GM23338 (cell line): ENCODE measurements around the gene ASCL5. TPM values are rescaled to one million over a fixed set of nuclear protein-coding genes. Genes with fewer than 3 reads are reported as not detected.

Source experiments
- ATAC-seq: fragments of 200-7000 bp; cut with Tn5 transposase; 3 replicates; pipeline ENCODE4 v1.9.1; 2020
- DNase-seq: peaks from one replicate; pipeline ENCODE4 v3.0.0-alpha.2; 2015; ENCODE audit warnings: low spot score
- H2AFZ ChIP-seq: fragments of 200-600 bp; sonication (generic); 2 replicates; pipeline ENCODE4 v1.8.0; 2016; ENCODE audit warnings: antibody characterized with exemption, mild to moderate bottlenecking, moderate library complexity
- H3F3A ChIP-seq: fragments of 200-600 bp; sonication (generic); replicated peaks from 2 replicates; pipeline ENCODE4 v1.8.0; 2017; ENCODE audit warnings: antibody characterized with exemption, mixed run types, low read depth
- H3K27ac ChIP-seq: fragments of 200-600 bp; sonication (generic); 2 replicates; pipeline ENCODE4 v1.6.1; 2016; ENCODE audit warnings: low read depth
- H3K27me3 ChIP-seq: fragments of 200-600 bp; sonication (generic); 2 replicates; pipeline ENCODE4 v1.8.0; 2016; ENCODE audit warnings: mild to moderate bottlenecking, mixed run types, moderate library complexity; ENCODE audit not compliant: insufficient read depth
- H3K36me3 ChIP-seq: fragments of 200-600 bp; sonication (generic); 2 replicates; pipeline ENCODE4 v1.8.0; 2016; ENCODE audit warnings: mild to moderate bottlenecking; ENCODE audit not compliant: insufficient read depth
- H3K4me1 ChIP-seq: fragments of 200-600 bp; sonication (generic); 2 replicates; pipeline ENCODE4 v1.8.0; 2016; ENCODE audit warnings: mild to moderate bottlenecking, moderate library complexity; ENCODE audit not compliant: insufficient read depth
- H3K4me2 ChIP-seq: fragments of 200-600 bp; sonication (generic); 2 replicates; pipeline ENCODE4 v1.7.1; 2017; ENCODE audit warnings: mixed run types
- H3K4me3 ChIP-seq: fragments of 200-600 bp; sonication (generic); 2 replicates; pipeline ENCODE4 v1.6.1; 2016; ENCODE audit warnings: mixed run types
- H3K79me2 ChIP-seq: fragments of 200-600 bp; sonication (generic); replicated peaks from 2 replicates; pipeline ENCODE4 v1.8.0; 2017; ENCODE audit warnings: mild to moderate bottlenecking; ENCODE audit not compliant: insufficient read depth
- H3K9me2 ChIP-seq: fragments of 200-600 bp; sonication (generic); 2 replicates; pipeline ENCODE4 v1.8.0; 2017; ENCODE audit not compliant: insufficient read depth
- H4K20me1 ChIP-seq: fragments of 200-600 bp; sonication (generic); replicated peaks from 2 replicates; pipeline ENCODE4 v1.8.0; 2017; ENCODE audit warnings: mild to moderate bottlenecking; ENCODE audit not compliant: insufficient read depth
- H3K27ac Mint-ChIP-seq: 2 replicates; pipeline ENCODE4 v1.8.0; 2020; ENCODE audit warnings: inconsistent platforms, mild to moderate bottlenecking, moderate library complexity, mixed read lengths
- H3K27me3 Mint-ChIP-seq: 3 replicates; pipeline ENCODE4 v1.8.0; 2022; ENCODE audit warnings: low read depth, mild to moderate bottlenecking, moderate library complexity, mixed read lengths, inconsistent platforms; ENCODE audit not compliant: insufficient read depth, poor library complexity
- H3K36me3 Mint-ChIP-seq: 3 replicates; pipeline ENCODE4 v1.8.0; 2021; ENCODE audit warnings: low read depth, mild to moderate bottlenecking, inconsistent platforms, moderate library complexity, mixed read lengths
- H3K4me1 Mint-ChIP-seq: 3 replicates; pipeline ENCODE4 v1.8.0; 2020; ENCODE audit warnings: mild to moderate bottlenecking, inconsistent platforms, mixed read lengths
- H3K4me3 Mint-ChIP-seq: 3 replicates; pipeline ENCODE4 v1.8.0; 2021; ENCODE audit warnings: moderate library complexity, mild to moderate bottlenecking, inconsistent platforms, mixed read lengths
- H3K9me3 Mint-ChIP-seq: 3 replicates; pipeline ENCODE4 v1.8.0; 2020; ENCODE audit warnings: moderate library complexity, mild to moderate bottlenecking, inconsistent platforms, mixed read lengths
- CREB1 ChIP-seq: fragments of 250-450 bp; sonication (Bioruptor Pico); IDR thresholded peaks from 2 replicates; pipeline ENCODE4 v1.5.0; 2020; ENCODE audit warnings: low read depth, mild to moderate bottlenecking, moderate library complexity
- EZH2 ChIP-seq: fragments of 200-600 bp; sonication (generic); IDR thresholded peaks from one replicate; pipeline ENCODE4 v1.8.0; 2017; ENCODE audit warnings: antibody characterized with exemption, mild to moderate bottlenecking, low read depth; ENCODE audit not compliant: unreplicated experiment
- EZH2phosphoT487 ChIP-seq: fragments of 200-600 bp; sonication (generic); IDR thresholded peaks from one replicate; pipeline ENCODE4 v1.8.1; 2018; ENCODE audit warnings: antibody characterized with exemption; ENCODE audit not compliant: unreplicated experiment
- JUNB ChIP-seq: IDR thresholded peaks from one replicate; pipeline ENCODE4 v1.6.1; 2016; ENCODE audit warnings: antibody characterized with exemption; ENCODE audit not compliant: unreplicated experiment
- NANOG ChIP-seq: IDR thresholded peaks from 2 replicates; pipeline ENCODE4 v1.6.1; 2016; ENCODE audit warnings: antibody characterized with exemption, borderline replicate concordance
- POLR2AphosphoS5 ChIP-seq: IDR thresholded peaks from 2 replicates; pipeline ENCODE4 v1.6.1; 2016; ENCODE audit warnings: antibody characterized with exemption, low read depth
- REST ChIP-seq: IDR thresholded peaks from one replicate; pipeline ENCODE4 v1.6.1; 2018; ENCODE audit warnings: antibody characterized with exemption; ENCODE audit not compliant: unreplicated experiment
- STAT1 ChIP-seq: IDR thresholded peaks from one replicate; pipeline ENCODE4 v1.6.1; 2016; ENCODE audit warnings: antibody characterized with exemption; ENCODE audit not compliant: unreplicated experiment
- ZNF114 ChIP-seq: fragments of 250-450 bp; sonication (Bioruptor Pico); IDR thresholded peaks from 2 replicates; pipeline ENCODE4 v1.5.0; 2020; ENCODE audit warnings: mild to moderate bottlenecking, moderate library complexity
- ZNF331 ChIP-seq: fragments of 250-450 bp; sonication (Bioruptor Pico); IDR thresholded peaks from 2 replicates; pipeline ENCODE4 v1.5.0; 2020; ENCODE audit warnings: low read depth, mild to moderate bottlenecking, moderate library complexity
- ZNF462 ChIP-seq: fragments of 250-450 bp; sonication (Bioruptor Pico); IDR thresholded peaks from 2 replicates; pipeline ENCODE4 v1.5.0; 2020; ENCODE audit warnings: mild to moderate bottlenecking, moderate library complexity
- polyA plus RNA-seq: library from polyadenylated mRNA; unstranded; fragments of >200 nt; fragmentation: Nextera tagmentation; extraction: Ambion mirVana; gene quantifications from 2 replicates; pipeline ENCODE4 v1.2.1, GENCODE V29; 2016
- total RNA-seq: library from RNA; depleted of rRNA; stranded (reverse); fragments of >200 nt; shearing (Covaris generic); gene quantifications from 2 replicates; pipeline ENCODE4 v1.2.3, GENCODE V29; 2014
- TF ChIP-seq, protein P1 (sequence below): IDR thresholded peaks from 2 replicates; pipeline ENCODE4 v1.6.1; 2016; ENCODE audit warnings: antibody characterized with exemption
- TF ChIP-seq, protein P2 (sequence below), 2 experiments: fragments of 200-600 bp in 1 of 2; sonication (generic) in 1 of 2; conservative IDR thresholded peaks; 2 replicates each; pipeline versions ENCODE4 v1.5.1 to v1.6.1; 2016 to 2017; ENCODE audit warnings: antibody characterized with exemption in 2 of 2, low read depth in 2 of 2, mild to moderate bottlenecking in 2 of 2, moderate library complexity in 1 of 2

ASCL5 gene
- total and polyA plus RNA-seq, 2 experiments from 2014 or later = not detected

- ATAC-seq = no peak
- peaks cover 8% of the 10 kb centered on the region for H3K4me1 Mint-ChIP-seq
Measured at GRCh38 chr1:201096977-201097856, 29.8 kb downstream of the ASCL5 start.

More at GRCh38 chr1:201096977-201097856, 29.8 kb downstream of the ASCL5 start:
- H3K4me2 ChIP-seq = no peak overlapping the region
- no peaks in the 10 kb centered on the region for H3K9me2 ChIP-seq
- H3K36me3 Mint-ChIP-seq = no peaks in the 10 kb centered on the region
- H2AFZ ChIP-seq = no peak overlapping the region
- H3K4me3 Mint-ChIP-seq = no peak overlapping the region
- no peaks in the 10 kb centered on the region for H3K27me3 ChIP-seq
- H3K9me3 Mint-ChIP-seq = no peaks in the 10 kb centered on the region
- no peaks in the 10 kb centered on the region for H3F3A ChIP-seq
- no peak overlapping the region for H3K27ac ChIP-seq
- H3K36me3 ChIP-seq = no peaks in the 10 kb centered on the region
- TF ChIP-seq JUNB = no peak
- no peak for TF ChIP-seq REST
- TF ChIP-seq NANOG = no peak
- TF ChIP-seq, protein P1, sequence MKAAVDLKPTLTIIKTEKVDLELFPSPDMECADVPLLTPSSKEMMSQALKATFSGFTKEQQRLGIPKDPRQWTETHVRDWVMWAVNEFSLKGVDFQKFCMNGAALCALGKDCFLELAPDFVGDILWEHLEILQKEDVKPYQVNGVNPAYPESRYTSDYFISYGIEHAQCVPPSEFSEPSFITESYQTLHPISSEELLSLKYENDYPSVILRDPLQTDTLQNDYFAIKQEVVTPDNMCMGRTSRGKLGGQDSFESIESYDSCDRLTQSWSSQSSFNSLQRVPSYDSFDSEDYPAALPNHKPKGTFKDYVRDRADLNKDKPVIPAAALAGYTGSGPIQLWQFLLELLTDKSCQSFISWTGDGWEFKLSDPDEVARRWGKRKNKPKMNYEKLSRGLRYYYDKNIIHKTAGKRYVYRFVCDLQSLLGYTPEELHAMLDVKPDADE = no peak
- no peak for TF ChIP-seq EZH2phosphoT487
- no peak for TF ChIP-seq ZNF462 (CRISPR knock-in tag)
- no peak for TF ChIP-seq EZH2
- no peak for TF ChIP-seq POLR2AphosphoS5
- no peak for TF ChIP-seq CREB1 (CRISPR knock-in tag)
- no peak for TF ChIP-seq ZNF114 (CRISPR knock-in tag)
- TF ChIP-seq, protein P2, sequence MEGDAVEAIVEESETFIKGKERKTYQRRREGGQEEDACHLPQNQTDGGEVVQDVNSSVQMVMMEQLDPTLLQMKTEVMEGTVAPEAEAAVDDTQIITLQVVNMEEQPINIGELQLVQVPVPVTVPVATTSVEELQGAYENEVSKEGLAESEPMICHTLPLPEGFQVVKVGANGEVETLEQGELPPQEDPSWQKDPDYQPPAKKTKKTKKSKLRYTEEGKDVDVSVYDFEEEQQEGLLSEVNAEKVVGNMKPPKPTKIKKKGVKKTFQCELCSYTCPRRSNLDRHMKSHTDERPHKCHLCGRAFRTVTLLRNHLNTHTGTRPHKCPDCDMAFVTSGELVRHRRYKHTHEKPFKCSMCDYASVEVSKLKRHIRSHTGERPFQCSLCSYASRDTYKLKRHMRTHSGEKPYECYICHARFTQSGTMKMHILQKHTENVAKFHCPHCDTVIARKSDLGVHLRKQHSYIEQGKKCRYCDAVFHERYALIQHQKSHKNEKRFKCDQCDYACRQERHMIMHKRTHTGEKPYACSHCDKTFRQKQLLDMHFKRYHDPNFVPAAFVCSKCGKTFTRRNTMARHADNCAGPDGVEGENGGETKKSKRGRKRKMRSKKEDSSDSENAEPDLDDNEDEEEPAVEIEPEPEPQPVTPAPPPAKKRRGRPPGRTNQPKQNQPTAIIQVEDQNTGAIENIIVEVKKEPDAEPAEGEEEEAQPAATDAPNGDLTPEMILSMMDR (conservative IDR thresholded peaks at IDR 0.05; ENCODE audit: low read depth in 2 of 2) = no peak
- TF ChIP-seq ZNF331 (CRISPR knock-in tag) = no peak
- TF ChIP-seq STAT1 = no peak
- H4K20me1 ChIP-seq = no peaks in the 10 kb centered on the region
- H3K27me3 Mint-ChIP-seq = peaks cover 7% of the 10 kb centered on the region
- H3K4me1 ChIP-seq = no peaks in the 10 kb centered on the region
- no peak overlapping the region for H3K4me3 ChIP-seq
- no peaks in the 10 kb centered on the region for H3K79me2 ChIP-seq
- no peak overlapping the region for H3K27ac Mint-ChIP-seq
- DNase-seq = no peak
